GM12864 (cell line): ENCODE measurements around the gene TNNT2.
A peak's percentile ranks its signal among the peaks of the same experiment; 100 is the strongest.

Experiments
- DNase-seq: peaks from one replicate; pipeline ENCODE4 v3.0.0-alpha.2; 2011; ENCODE audit warnings: low read depth
- H3K4me3 ChIP-seq: 2 replicates; pipeline ENCODE4 v1.5.1; 2011; ENCODE audit warnings: mild to moderate bottlenecking, low read depth, low read length, control low read depth
- TF ChIP-seq, protein P1 (sequence below): IDR thresholded peaks from 2 replicates; pipeline ENCODE4 v1.5.1; 2011; ENCODE audit warnings: low read depth, mild to moderate bottlenecking, moderate library complexity, low read length, control low read depth, inconsistent platforms; ENCODE audit errors: missing control alignments

The TNNT2 gene

DNA sequence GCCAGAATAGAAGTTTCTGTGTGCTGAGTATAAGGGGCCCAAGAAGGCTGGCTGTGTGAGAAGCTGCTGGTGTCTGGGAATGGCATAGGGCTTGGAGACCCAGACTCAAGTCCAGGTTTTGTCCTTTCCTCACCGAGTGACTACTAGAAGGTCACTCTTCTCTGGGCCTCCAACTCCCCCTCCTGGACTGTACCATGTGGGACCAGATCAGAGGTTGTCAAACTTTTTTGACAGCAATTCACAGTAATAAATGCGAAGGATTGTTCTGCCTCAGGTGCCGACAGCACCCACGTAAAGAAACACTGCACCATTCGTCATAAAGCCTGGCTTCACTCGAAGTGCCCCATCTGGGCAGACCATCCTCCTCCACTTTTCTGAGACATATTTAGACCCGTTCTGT is 65.2 kb downstream of the TNNT2 start:
- H3K4me3 ChIP-seq = no peak overlapping the region
- no peak for DNase-seq
- TF ChIP-seq, protein P1, sequence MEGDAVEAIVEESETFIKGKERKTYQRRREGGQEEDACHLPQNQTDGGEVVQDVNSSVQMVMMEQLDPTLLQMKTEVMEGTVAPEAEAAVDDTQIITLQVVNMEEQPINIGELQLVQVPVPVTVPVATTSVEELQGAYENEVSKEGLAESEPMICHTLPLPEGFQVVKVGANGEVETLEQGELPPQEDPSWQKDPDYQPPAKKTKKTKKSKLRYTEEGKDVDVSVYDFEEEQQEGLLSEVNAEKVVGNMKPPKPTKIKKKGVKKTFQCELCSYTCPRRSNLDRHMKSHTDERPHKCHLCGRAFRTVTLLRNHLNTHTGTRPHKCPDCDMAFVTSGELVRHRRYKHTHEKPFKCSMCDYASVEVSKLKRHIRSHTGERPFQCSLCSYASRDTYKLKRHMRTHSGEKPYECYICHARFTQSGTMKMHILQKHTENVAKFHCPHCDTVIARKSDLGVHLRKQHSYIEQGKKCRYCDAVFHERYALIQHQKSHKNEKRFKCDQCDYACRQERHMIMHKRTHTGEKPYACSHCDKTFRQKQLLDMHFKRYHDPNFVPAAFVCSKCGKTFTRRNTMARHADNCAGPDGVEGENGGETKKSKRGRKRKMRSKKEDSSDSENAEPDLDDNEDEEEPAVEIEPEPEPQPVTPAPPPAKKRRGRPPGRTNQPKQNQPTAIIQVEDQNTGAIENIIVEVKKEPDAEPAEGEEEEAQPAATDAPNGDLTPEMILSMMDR = no peak

DNA sequence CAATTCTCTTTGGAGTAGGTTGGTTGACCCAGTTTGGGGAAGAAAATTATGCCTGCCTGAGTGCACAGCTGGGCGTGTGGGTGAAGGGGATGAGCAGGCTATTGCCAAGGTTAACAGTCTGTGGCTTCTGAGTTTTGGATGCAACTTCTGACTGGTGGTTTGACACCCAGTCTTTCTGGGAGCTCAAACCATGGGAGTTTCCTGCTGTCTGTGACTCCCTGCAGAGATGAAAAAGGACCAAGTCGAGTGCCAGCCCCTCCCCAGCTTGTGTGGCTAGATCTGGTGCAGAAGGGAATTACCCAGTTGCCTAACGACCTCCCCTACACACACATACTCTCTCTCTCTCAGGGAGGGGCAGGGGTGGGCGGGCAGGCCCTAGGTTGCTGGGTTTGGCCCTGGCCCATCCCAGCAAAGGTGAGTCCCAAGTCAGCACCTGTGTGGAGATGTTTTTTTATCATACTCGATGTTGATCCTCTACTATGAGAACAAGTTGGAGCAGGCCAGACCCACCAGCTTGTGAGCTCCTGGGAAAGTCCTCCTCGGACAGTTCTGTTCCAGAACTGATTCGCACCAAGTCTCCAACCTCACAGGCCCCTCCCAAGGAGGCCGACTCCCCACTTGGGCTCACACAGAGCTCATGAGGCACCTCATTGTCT is 66.0 kb downstream of the TNNT2 start:
- DNase-seq = no peak
- H3K4me3 ChIP-seq = no peak overlapping the region
- TF ChIP-seq, protein P1 = no peak

DNA sequence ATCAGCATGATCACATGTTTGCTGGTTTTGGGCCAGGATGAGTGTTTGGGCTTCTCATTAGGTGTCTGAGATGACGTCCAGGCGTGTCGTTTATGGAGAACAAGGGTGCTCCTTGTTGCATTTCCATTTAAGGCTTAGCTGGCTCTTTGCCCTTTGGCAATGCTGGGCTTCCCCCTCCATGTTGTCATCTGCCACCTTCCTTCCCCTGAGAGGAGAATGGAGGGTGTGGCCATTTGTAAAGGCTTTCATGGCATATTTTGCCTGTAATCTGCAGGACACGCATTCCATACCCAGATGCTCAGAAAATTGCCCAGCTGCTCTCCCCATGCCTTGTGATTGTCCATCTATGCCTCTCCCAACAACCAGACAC is 66.5 kb downstream of the TNNT2 start:
- no peak for DNase-seq
- no peak overlapping the region for H3K4me3 ChIP-seq
- TF ChIP-seq, protein P1 = no peak

DNA sequence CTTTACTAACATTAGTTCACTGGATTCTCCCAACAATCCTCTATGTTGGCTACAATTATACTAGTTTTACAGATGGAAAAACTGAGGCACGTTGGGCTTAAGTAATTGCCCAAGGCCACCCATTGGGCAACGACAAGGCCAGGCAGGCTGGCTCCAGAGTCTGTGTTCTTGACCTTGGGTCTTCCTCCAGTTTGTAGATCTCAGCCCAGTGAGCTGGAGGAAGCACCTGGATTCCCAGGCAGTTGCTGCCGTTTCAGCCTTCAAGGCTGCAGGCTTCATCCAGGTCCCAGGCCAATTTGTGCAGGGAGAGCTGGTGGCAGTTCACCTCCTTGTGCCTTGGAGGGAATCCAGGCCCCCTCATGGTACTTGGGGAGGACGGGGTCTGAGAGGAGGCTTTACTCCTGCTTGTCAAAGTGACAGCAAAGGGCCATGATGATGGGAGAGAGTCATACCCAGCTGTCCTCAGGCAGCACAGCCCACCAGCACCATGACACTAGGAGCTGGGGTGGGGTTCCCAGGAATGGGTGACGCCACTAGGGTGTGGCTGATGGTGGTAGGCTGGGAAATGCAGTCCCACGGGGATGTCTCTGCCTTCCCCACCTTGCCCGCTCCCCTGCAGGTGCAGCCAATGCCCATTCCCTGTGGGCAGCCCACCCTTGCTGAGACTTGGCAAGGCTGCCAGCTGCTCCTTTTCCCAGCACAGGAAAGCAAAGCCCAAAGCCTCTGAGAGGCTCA is 67.1 kb downstream of the TNNT2 start:
- no peak for DNase-seq
- TF ChIP-seq, protein P1 = no peak
- no peak overlapping the region for H3K4me3 ChIP-seq

DNA sequence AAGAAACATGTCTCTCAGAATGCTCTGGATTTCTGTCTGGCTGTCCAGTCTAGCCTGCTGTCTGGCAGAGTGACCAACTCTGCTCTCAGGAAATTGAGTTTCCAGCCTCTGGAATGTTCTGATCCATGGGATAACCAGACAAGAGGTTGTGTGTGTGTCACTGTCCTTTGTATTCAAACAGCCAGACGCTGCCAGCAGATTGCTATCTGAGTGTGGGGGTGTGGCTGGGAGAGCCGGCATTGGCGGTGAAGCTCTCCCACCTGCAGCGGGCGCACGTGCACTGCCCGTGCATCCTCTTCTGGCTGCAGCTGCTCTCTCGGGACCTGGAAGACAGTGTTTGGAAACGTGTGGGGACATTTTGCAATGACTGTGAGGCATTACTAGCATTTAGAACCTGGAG is 68.1 kb downstream of the TNNT2 start:
- no peak for DNase-seq
- no peak overlapping the region for H3K4me3 ChIP-seq
- TF ChIP-seq, protein P1 = peak; percentile 43
